ENCODE measurements around the gene TNRC18.

Gene TNRC18

GRCh38 chr7:5359344-5359743 lies 64.3 kb downstream of the TNRC18 start:
- Histone ChIP-seq H2BK5ac (ENCODE audit: low read depth, low read length, poor library complexity, severe bottlenecking) (no peak overlapping the region), H2BK15ac (ENCODE audit: low read depth, poor library complexity, severe bottlenecking) (no peak overlapping the region), H3K27me3 (ENCODE audit: control insufficient read depth in 1 of 2, insufficient read depth in 1 of 2, low read length in 2 of 2) (no peaks in the 10 kb centered on the region), H3K4ac (ENCODE audit: low read depth in 1 of 2, low read length in 2 of 2) (no peak overlapping the region), H3K79me1 (replicated peaks; ENCODE audit: low read length, poor library complexity, severe bottlenecking) (peaks cover 54% of the 10 kb centered on the region), H3K4me2 (ENCODE audit: low read length, poor library complexity, severe bottlenecking) (no peak overlapping the region), H2BK120ac (ENCODE audit: low read depth, low read length) (no peak overlapping the region), H3K9me3 (ENCODE audit: control insufficient read depth, low read length) (no peaks in the 10 kb centered on the region), H2BK12ac (ENCODE audit: low read length in 2 of 2) (no peak overlapping the region), H3K36me3 (ENCODE audit: control insufficient read depth in 1 of 2, insufficient read depth in 2 of 2, low read depth in 1 of 2, low read length in 2 of 2) (peaks cover 72 to 82% of the 10 kb centered on the region in 2 experiments), H4K91ac (ENCODE audit: low read length) (no peak overlapping the region), H3K9ac (ENCODE audit: low read length) (no peak overlapping the region), H2AK5ac (ENCODE audit: low read length, severe bottlenecking) (no peak overlapping the region), H3K4me1 (ENCODE audit: control insufficient read depth, insufficient read depth, low read depth, low read length) (peaks cover 8% of the 10 kb centered on the region), H3K4me3 (ENCODE audit: insufficient read depth in 1 of 2, low read depth in 1 of 2, low read length in 2 of 2) (no peak overlapping the region), H4K8ac (ENCODE audit: low read length) (no peak overlapping the region), H3K18ac (ENCODE audit: low read depth in 1 of 2, low read length in 2 of 2) (no peak overlapping the region), H2AFZ (ENCODE audit: low read depth, low read length) (no peak overlapping the region), H3K14ac (ENCODE audit: low read length in 2 of 2) (no peak overlapping the region), H3K27ac (ENCODE audit: low read length, poor library complexity, severe bottlenecking) (no peak overlapping the region), H3K23ac (ENCODE audit: low read length in 2 of 2) (no peak overlapping the region)
- DNase-seq: no peak
- 97% methylated on average over 9 of the region's 9 CpGs for WGBS

- Histone ChIP-seq H2BK120ac (ENCODE audit: low read depth, low read length) (no peak overlapping the region), H3K14ac (ENCODE audit: low read length in 2 of 2) (no peak overlapping the region), H3K9ac (ENCODE audit: low read length) (no peak overlapping the region), H3K9me3 (ENCODE audit: control insufficient read depth, low read length) (no peaks in the 10 kb centered on the region), H2AK5ac (ENCODE audit: low read length, severe bottlenecking) (no peak overlapping the region), H3K18ac (ENCODE audit: low read depth in 1 of 2, low read length in 2 of 2) (no peak overlapping the region), H2BK12ac (ENCODE audit: low read length in 2 of 2) (no peak overlapping the region), H3K4me3 (ENCODE audit: insufficient read depth in 1 of 2, low read depth in 1 of 2, low read length in 2 of 2) (no peak overlapping the region), H3K36me3 (ENCODE audit: control insufficient read depth in 1 of 2, insufficient read depth in 2 of 2, low read depth in 1 of 2, low read length in 2 of 2) (peaks cover 75 to 90% of the 10 kb centered on the region in 2 experiments), H3K4me2 (ENCODE audit: low read length, poor library complexity, severe bottlenecking) (no peak overlapping the region), H3K27me3 (ENCODE audit: control insufficient read depth in 1 of 2, insufficient read depth in 1 of 2, low read length in 2 of 2) (no peaks in the 10 kb centered on the region), H2AFZ (ENCODE audit: low read depth, low read length) (no peak overlapping the region), H2BK15ac (ENCODE audit: low read depth, poor library complexity, severe bottlenecking) (no peak overlapping the region), H3K4me1 (ENCODE audit: control insufficient read depth, insufficient read depth, low read depth, low read length) (peaks cover 9% of the 10 kb centered on the region), H3K27ac (ENCODE audit: low read length, poor library complexity, severe bottlenecking) (no peak overlapping the region), H2BK5ac (ENCODE audit: low read depth, low read length, poor library complexity, severe bottlenecking) (no peak overlapping the region), H4K91ac (ENCODE audit: low read length) (no peak overlapping the region), H3K4ac (ENCODE audit: low read depth in 1 of 2, low read length in 2 of 2) (no peak overlapping the region), H4K8ac (ENCODE audit: low read length) (no peak overlapping the region), H3K23ac (ENCODE audit: low read length in 2 of 2) (no peak overlapping the region), H3K79me1 (replicated peaks; ENCODE audit: low read length, poor library complexity, severe bottlenecking) (peaks cover 57% of the 10 kb centered on the region)
- DNase-seq: no peak
- 95% methylated on average over 8 of the region's 10 CpGs for WGBS
These were observed 65.7 kb downstream of the TNRC18 start for GRCh38 chr7:5357951-5358350.

GRCh38 chr7:5356751-5357119 lies 66.9 kb downstream of the TNRC18 start:
- Histone ChIP-seq H2AFZ (ENCODE audit: low read depth, low read length) (no peak overlapping the region), H4K91ac (ENCODE audit: low read length) (no peak overlapping the region), H2BK120ac (ENCODE audit: low read depth, low read length) (no peak overlapping the region), H3K14ac (ENCODE audit: low read length in 2 of 2) (no peak overlapping the region), H2BK12ac (ENCODE audit: low read length in 2 of 2) (no peak overlapping the region), H3K18ac (ENCODE audit: low read depth in 1 of 2, low read length in 2 of 2) (no peak overlapping the region), H4K8ac (ENCODE audit: low read length) (no peak overlapping the region), H3K36me3 (ENCODE audit: control insufficient read depth in 1 of 2, insufficient read depth in 2 of 2, low read depth in 1 of 2, low read length in 2 of 2) (peaks cover 80 to 90% of the 10 kb centered on the region in 2 experiments), H2BK15ac (ENCODE audit: low read depth, poor library complexity, severe bottlenecking) (no peak overlapping the region), H3K4me3 (ENCODE audit: insufficient read depth in 1 of 2, low read depth in 1 of 2, low read length in 2 of 2) (no peak overlapping the region), H3K9me3 (ENCODE audit: control insufficient read depth, low read length) (no peaks in the 10 kb centered on the region), H3K9ac (ENCODE audit: low read length) (no peak overlapping the region), H3K27ac (ENCODE audit: low read length, poor library complexity, severe bottlenecking) (no peak overlapping the region), H2BK5ac (ENCODE audit: low read depth, low read length, poor library complexity, severe bottlenecking) (no peak overlapping the region), H3K23ac (ENCODE audit: low read length in 2 of 2) (no peak overlapping the region), H3K4me2 (ENCODE audit: low read length, poor library complexity, severe bottlenecking) (no peak overlapping the region), H3K4ac (ENCODE audit: low read depth in 1 of 2, low read length in 2 of 2) (no peak overlapping the region), H3K4me1 (ENCODE audit: control insufficient read depth, insufficient read depth, low read depth, low read length) (peaks cover 8% of the 10 kb centered on the region), H3K79me1 (replicated peaks; ENCODE audit: low read length, poor library complexity, severe bottlenecking) (peaks cover 56% of the 10 kb centered on the region), H2AK5ac (ENCODE audit: low read length, severe bottlenecking) (no peak overlapping the region), H3K27me3 (ENCODE audit: control insufficient read depth in 1 of 2, insufficient read depth in 1 of 2, low read length in 2 of 2) (no peaks in the 10 kb centered on the region)
- 98% methylated on average over 14 of the region's 16 CpGs for WGBS
- no peak for DNase-seq

- WGBS: 80% methylated on average over 17 of the region's 17 CpGs
- no peak overlapping the region for H3K27ac ChIP-seq (ENCODE audit: low read length, poor library complexity, severe bottlenecking)
- no peak overlapping the region for H4K8ac ChIP-seq (ENCODE audit: low read length)
- no peak overlapping the region for H4K91ac ChIP-seq (ENCODE audit: low read length)
- peaks cover 75 to 90% of the 10 kb centered on the region in 2 experiments for H3K36me3 ChIP-seq (ENCODE audit: control insufficient read depth in 1 of 2, insufficient read depth in 2 of 2, low read depth in 1 of 2, low read length in 2 of 2)
- no peak overlapping the region for H2BK120ac ChIP-seq (ENCODE audit: low read depth, low read length)
- H3K4me1 ChIP-seq (ENCODE audit: control insufficient read depth, insufficient read depth, low read depth, low read length): peaks cover 10% of the 10 kb centered on the region
- H3K4me3 ChIP-seq (ENCODE audit: insufficient read depth in 1 of 2, low read depth in 1 of 2, low read length in 2 of 2): peak overlapping the region in 1 of 2 experiments; percentile 69
- no peak overlapping the region for H2BK12ac ChIP-seq (ENCODE audit: low read length in 2 of 2)
- no peak overlapping the region for H3K4ac ChIP-seq (ENCODE audit: low read depth in 1 of 2, low read length in 2 of 2)
- H3K9ac ChIP-seq (ENCODE audit: low read length): peak overlapping the region; percentile 78
- no peaks in the 10 kb centered on the region for H3K9me3 ChIP-seq (ENCODE audit: control insufficient read depth, low read length)
- H3K18ac ChIP-seq (ENCODE audit: low read depth in 1 of 2, low read length in 2 of 2): no peak overlapping the region
- H2BK5ac ChIP-seq (ENCODE audit: low read depth, low read length, poor library complexity, severe bottlenecking): no peak overlapping the region
- peak overlapping the region in 1 of 2 experiments; percentile 42 for H3K23ac ChIP-seq (ENCODE audit: low read length in 2 of 2)
- no peak overlapping the region for H3K4me2 ChIP-seq (ENCODE audit: low read length, poor library complexity, severe bottlenecking)
- no peak overlapping the region for H3K14ac ChIP-seq (ENCODE audit: low read length in 2 of 2)
- H2AK5ac ChIP-seq (ENCODE audit: low read length, severe bottlenecking): no peak overlapping the region
- DNase-seq: peak; percentile 66
- no peak overlapping the region for H2AFZ ChIP-seq (ENCODE audit: low read depth, low read length)
- H2BK15ac ChIP-seq (ENCODE audit: low read depth, poor library complexity, severe bottlenecking): no peak overlapping the region
- no peaks in the 10 kb centered on the region for H3K27me3 ChIP-seq (ENCODE audit: control insufficient read depth in 1 of 2, insufficient read depth in 1 of 2, low read length in 2 of 2)
- H3K79me1 ChIP-seq (replicated peaks; ENCODE audit: low read length, poor library complexity, severe bottlenecking): peaks cover 57% of the 10 kb centered on the region
These were observed 69.0 kb downstream of the TNRC18 start for GRCh38 chr7:5354460-5355232.
